WTC11 (cell line): ENCODE data around the gene USP47. TPM values are rescaled to one million over a fixed set of nuclear protein-coding genes. Genes with fewer than 3 reads are reported as not detected.

Experiments used
- ATAC-seq: fragments of 200-7000 bp; cut with Tn5 transposase; 2 replicates; pipeline ENCODE4 v1.10.0; 2021; ENCODE audit warnings: mild to moderate bottlenecking, moderate library complexity
- CTCF ChIA-PET: fragments of 300-600 bp; sonication (Branson Sonifier 250); formaldehyde crosslinking; loops from one replicate; lab custom pipeline; 2021; ENCODE audit warnings: antibody characterized with exemption; lab: Charles Lee
- POLR2A ChIA-PET: fragments of 350-600 bp; sonication (Branson Sonifier 250); formaldehyde crosslinking; loops from one replicate; lab custom pipeline; 2021; ENCODE audit warnings: antibody characterized with exemption; lab: Charles Lee
- DNase-seq: peaks from one replicate; pipeline ENCODE4 v3.0.0; 2021; ENCODE audit warnings: low spot score
- H3K27ac Mint-ChIP-seq: 2 replicates; pipeline ENCODE4 v1.8.0; 2021; ENCODE audit warnings: mixed read lengths
- H3K27me3 Mint-ChIP-seq: 2 replicates; pipeline ENCODE4 v1.8.0; 2021; ENCODE audit warnings: low read depth, mild to moderate bottlenecking, moderate library complexity, mixed read lengths
- H3K36me3 Mint-ChIP-seq: 2 replicates; pipeline ENCODE4 v1.8.0; 2021; ENCODE audit warnings: mixed read lengths
- H3K4me1 Mint-ChIP-seq: 2 replicates; pipeline ENCODE4 v1.8.0; 2022; ENCODE audit warnings: mixed read lengths
- H3K4me3 Mint-ChIP-seq: 2 replicates; pipeline ENCODE4 v1.8.0; 2021; ENCODE audit warnings: mild to moderate bottlenecking, moderate library complexity, mixed read lengths
- H3K9me3 Mint-ChIP-seq: 2 replicates; pipeline ENCODE4 v1.8.0; 2021; ENCODE audit warnings: mixed read lengths
- AR ChIP-seq: fragments of 250-450 bp; sonication (Bioruptor Pico); IDR thresholded peaks from 2 replicates; pipeline ENCODE4 v1.9.0; 2021; ENCODE audit warnings: mild to moderate bottlenecking
- CBFB ChIP-seq: sonication (generic); formaldehyde crosslinking; IDR thresholded peaks from 2 replicates; pipeline ENCODE4 v1.8.1; 2022; ENCODE audit warnings: mild to moderate bottlenecking, low read depth, missing genetic modification reagents
- CTCF ChIP-seq: fragments of 200-600 bp; IDR thresholded peaks from 2 replicates; pipeline ENCODE4 v1.8.0; 2022; ENCODE audit warnings: antibody characterized with exemption
- ELF4 ChIP-seq: sonication (generic); formaldehyde crosslinking; IDR thresholded peaks from 2 replicates; pipeline ENCODE4 v1.8.1; 2022; ENCODE audit warnings: low read depth, mild to moderate bottlenecking, moderate library complexity, missing genetic modification reagents
- EMX1 ChIP-seq: fragments of 250-450 bp; sonication (Bioruptor Pico); IDR thresholded peaks from 2 replicates; pipeline ENCODE4 v1.8.0; 2021; ENCODE audit warnings: mild to moderate bottlenecking
- FOXP4 ChIP-seq: sonication (generic); formaldehyde crosslinking; IDR thresholded peaks from 2 replicates; pipeline ENCODE4 v1.8.0; 2022; ENCODE audit warnings: mild to moderate bottlenecking, missing genetic modification reagents
- HMGA2 ChIP-seq: fragments of 250-450 bp; sonication (Bioruptor Pico); IDR thresholded peaks from 2 replicates; pipeline ENCODE4 v1.4.0; 2021; ENCODE audit warnings: mild to moderate bottlenecking, moderate library complexity
- IRF1 ChIP-seq: sonication (generic); formaldehyde crosslinking; IDR thresholded peaks from 2 replicates; pipeline ENCODE4 v1.8.0; 2023; ENCODE audit warnings: missing genetic modification reagents
- MLX ChIP-seq: sonication (generic); formaldehyde crosslinking; IDR thresholded peaks from 2 replicates; pipeline ENCODE4 v1.8.1; 2023; ENCODE audit warnings: mild to moderate bottlenecking, missing genetic modification reagents, moderate library complexity
- MYBL2 ChIP-seq: sonication (generic); formaldehyde crosslinking; IDR thresholded peaks from 2 replicates; pipeline ENCODE4 v1.8.1; 2023; ENCODE audit warnings: mild to moderate bottlenecking, moderate library complexity, missing genetic modification reagents
- NFE2L1 ChIP-seq: sonication (generic); formaldehyde crosslinking; IDR thresholded peaks from 2 replicates; pipeline ENCODE4 v1.8.1; 2023; ENCODE audit warnings: missing genetic modification reagents
- TEAD1 ChIP-seq: sonication (generic); formaldehyde crosslinking; IDR thresholded peaks from 2 replicates; pipeline ENCODE4 v1.8.0; 2022; ENCODE audit warnings: mild to moderate bottlenecking, missing genetic modification reagents
- TP53 ChIP-seq: sonication (generic); formaldehyde crosslinking; IDR thresholded peaks from 2 replicates; pipeline ENCODE4 v1.8.1; 2023; ENCODE audit warnings: mild to moderate bottlenecking, missing genetic modification reagents
- ZNF425 ChIP-seq: fragments of 250-450 bp; sonication (Bioruptor Pico); conservative IDR thresholded peaks from 2 replicates; pipeline ENCODE4 v1.9.0; 2021; ENCODE audit warnings: mild to moderate bottlenecking
- ZSCAN18 ChIP-seq: fragments of 250-450 bp; sonication (Bioruptor Pico); IDR thresholded peaks from 2 replicates; pipeline ENCODE4 v2.1.2; 2022; ENCODE audit warnings: mild to moderate bottlenecking, moderate library complexity
- total RNA-seq: library from RNA; stranded (reverse); gene quantifications from 3 replicates; pipeline ENCODE4 v1.2.3, GENCODE V29; 2021

The USP47 gene
- total RNA-seq, 1 experiment from 2014 or later, result 19.7 TPM

GRCh38 chr11:11910541-11910940 is 68.8 kb downstream of the USP47 start:
- CTCF ChIA-PET, result no interaction called here
- Mint-ChIP-seq H3K4me3 (no peak overlapping the region), H3K9me3 (no peaks in the 10 kb centered on the region), H3K36me3 (0 out of 2 replicates have a peak, but pooled peaks cover 5% of the 10 kb centered on the region), H3K4me1 (no peaks in the 10 kb centered on the region), H3K27ac (no peak overlapping the region), H3K27me3 (no peaks in the 10 kb centered on the region)
- DNase-seq, result no peak
- ATAC-seq, result no peak
- POLR2A ChIA-PET, result no interaction called here
- TF ChIP-seq IRF1 (CRISPR knock-in tag), result no peak

- no peak for DNase-seq
- H3K36me3 Mint-ChIP-seq, result no peaks in the 10 kb centered on the region
- no peak for ATAC-seq
- peaks cover 10% of the 10 kb centered on the region for H3K4me1 Mint-ChIP-seq
- no peak overlapping the region for H3K27ac Mint-ChIP-seq
- H3K9me3 Mint-ChIP-seq, result no peaks in the 10 kb centered on the region
- CTCF ChIA-PET, result no interaction called here
- H3K27me3 Mint-ChIP-seq, result no peaks in the 10 kb centered on the region
- TF ChIP-seq CBFB (CRISPR knock-in tag), result no peak
- TF ChIP-seq MYBL2, result no peak
- no peak for TF ChIP-seq ZNF425
- TF ChIP-seq EMX1, result no peak
- TF ChIP-seq NFE2L1, result no peak
- no peak for TF ChIP-seq ELF4 (CRISPR knock-in tag)
- TF ChIP-seq HMGA2 (CRISPR knock-in tag), result no peak
- TF ChIP-seq AR (CRISPR knock-in tag), result no peak
- TF ChIP-seq FOXP4 (CRISPR knock-in tag), result no peak
- TF ChIP-seq MLX (CRISPR knock-in tag), result no peak
- TF ChIP-seq TEAD1, result no peak
- no peak for TF ChIP-seq TP53 (CRISPR knock-in tag)
- no peak for TF ChIP-seq ZSCAN18
- TF ChIP-seq CTCF, result no peak
- TF ChIP-seq, all 79 proteins: peak for 0
- POLR2A ChIA-PET, result no interaction called here
- H3K4me3 Mint-ChIP-seq, result no peak overlapping the region
These were observed 71.6 kb downstream of the USP47 start for GRCh38 chr11:11913395-11913794.
